ENCODE results near the gene PRKN.

PRKN gene

DNA sequence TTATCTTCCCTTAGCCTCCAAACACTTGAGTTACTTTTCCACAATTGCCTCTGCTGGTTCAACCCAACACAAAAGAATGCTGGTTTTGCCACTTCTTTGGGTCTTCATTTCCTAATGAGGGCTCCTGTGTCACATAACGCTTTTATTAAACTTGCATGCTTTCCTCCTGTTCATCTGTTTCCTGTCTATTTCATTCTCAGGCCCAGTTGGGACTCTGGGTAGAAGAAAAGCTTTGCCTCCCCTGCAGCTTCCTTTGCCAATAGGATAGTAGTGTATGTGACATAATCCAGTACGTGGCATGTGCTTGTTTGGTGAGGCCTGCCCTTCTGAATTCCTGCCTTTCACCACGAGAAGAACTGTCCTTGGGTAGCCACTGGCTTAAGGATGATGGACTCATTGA, 924.4 kb downstream of the PRKN start:
- DNase-seq (ENCODE audit: low read depth in 2 of 2): no peak

DNA sequence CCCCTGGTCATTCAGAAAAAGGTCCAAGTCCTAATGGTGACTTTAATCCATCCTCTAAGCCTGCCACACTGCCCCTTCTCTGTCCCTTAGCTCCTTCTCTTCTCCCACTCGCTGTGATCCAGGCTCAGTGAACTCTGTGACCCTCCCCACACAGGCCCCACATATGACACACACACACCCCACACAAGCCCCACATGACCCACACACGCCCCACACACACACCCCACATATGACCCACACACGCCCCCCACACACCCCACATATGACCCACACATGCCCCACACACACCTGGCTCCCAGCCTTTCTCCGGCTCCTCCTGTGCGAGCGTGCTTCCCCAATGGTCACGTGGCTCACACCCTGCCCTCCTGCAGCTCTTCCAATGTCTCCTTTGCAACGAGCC, 925.3 kb downstream of the PRKN start:
- DNase-seq (ENCODE audit: low read depth in 2 of 2): no peak

DNA sequence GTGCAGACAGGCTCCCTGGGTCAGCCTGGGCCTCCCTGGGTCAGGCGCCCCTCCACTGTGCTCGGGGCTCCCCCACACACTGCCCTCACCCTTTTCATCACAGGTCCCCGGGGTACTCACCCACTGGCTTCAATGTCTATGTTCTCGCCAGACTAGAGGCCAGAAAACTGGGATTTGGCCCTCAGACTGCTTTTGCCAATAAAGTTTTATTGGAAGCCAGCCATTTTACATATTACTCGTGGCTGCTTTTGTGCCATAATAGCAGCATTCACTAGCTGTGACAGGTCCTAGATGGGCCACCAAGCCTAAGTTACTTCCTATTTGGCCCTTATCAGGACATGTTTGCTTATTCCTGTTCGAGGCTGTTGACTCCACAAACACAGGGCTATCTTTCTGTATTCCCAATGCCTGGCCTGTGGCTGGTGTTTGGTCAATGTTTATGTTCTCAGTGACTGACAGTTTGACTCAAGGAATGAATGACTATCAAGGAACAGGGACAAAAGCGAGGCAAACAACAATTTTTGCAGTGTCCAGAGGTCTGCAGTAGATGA, 928.6 kb downstream of the PRKN start:
- no peak for DNase-seq (ENCODE audit: low read depth in 2 of 2)

DNA sequence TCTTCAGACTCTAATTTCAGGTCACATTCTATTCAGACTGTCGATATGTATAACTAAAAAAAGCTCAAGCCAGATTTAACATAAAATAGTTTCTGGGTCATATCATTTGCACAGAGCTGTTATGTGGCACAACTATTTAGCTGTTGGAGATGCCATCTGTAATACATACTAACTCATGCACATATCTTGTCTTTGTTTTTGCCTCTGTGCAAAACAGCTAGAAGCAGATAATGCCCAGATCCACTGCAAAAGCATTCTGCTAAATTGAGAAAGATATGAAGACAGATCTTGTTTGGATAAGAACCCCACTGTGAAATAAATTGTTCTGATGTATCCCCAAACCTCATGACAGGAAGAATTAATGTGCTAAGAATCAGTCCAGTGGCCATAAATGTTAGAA, 930.9 kb downstream of the PRKN start:
- DNase-seq (ENCODE audit: low read depth in 2 of 2): no peak

DNA sequence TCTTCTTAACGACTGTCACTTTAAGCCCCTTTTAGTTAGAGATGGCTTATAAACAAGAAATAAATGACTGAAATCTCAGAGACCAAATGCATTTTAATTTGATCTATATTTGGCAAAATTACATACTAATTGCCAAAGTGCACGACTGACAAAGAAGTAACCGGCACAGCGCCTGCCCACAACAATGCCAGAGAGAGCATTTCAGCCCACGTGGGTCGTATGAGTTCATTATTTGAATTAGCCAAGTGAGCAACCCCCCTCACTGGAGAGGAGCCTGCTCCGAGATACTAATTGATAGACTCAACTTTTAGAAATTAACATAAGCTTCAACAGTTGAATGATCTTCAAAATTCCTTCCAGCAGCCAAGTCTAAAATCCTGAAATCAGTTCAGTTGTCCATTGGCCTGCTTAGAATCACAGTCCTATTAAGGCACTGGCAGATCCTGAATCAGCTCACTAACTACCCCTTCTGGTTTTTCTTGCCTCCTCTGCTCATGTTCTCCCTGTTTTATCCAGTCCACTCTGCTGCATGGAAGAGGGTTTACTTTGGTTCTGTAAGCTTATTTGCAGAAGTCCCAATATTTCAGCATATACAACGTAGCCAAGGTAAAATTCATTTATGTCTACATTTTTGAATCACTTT, 934.6 kb downstream of the PRKN start:
- no peak for DNase-seq (ENCODE audit: low read depth in 2 of 2)

DNA sequence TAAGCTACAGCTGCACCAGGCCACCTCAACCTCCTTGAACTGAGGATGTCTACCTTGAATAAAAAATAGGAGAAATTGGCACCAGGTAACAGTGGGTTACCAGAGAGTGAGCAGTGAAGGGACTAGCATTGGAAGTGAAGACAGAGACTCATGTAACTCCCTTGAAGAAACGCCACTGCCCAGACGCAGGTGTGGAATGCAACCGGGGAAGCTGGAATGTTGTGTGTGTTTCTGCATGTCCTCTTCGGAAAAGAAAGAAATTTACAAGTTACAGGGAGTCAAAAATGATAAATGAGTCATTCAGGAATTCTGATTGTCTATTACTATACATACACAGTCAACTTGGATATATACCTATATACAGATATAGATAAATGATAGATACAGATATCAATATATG, 939.0 kb downstream of the PRKN start:
- no peak for DNase-seq (ENCODE audit: low read depth in 2 of 2)

DNA sequence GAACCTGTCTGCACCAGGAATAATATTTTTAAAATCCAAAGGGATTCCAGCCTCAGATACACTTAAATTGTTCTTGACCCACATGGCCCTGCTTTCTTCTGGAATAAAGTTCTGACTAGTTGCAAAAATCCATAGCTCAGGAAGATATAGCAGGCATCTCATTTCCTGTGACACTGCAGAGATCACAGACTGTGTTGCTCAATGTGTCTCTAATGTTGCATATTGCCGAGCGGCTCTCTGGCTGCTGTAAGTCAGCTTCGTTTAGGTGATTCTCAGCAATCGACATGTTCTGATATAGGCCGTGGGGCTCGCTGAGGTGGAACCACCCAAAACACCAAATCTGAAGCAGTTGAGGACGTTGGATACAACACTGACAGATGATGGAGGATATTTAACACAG, 955.4 kb downstream of the PRKN start:
- DNase-seq (ENCODE audit: low read depth in 2 of 2): no peak

DNA sequence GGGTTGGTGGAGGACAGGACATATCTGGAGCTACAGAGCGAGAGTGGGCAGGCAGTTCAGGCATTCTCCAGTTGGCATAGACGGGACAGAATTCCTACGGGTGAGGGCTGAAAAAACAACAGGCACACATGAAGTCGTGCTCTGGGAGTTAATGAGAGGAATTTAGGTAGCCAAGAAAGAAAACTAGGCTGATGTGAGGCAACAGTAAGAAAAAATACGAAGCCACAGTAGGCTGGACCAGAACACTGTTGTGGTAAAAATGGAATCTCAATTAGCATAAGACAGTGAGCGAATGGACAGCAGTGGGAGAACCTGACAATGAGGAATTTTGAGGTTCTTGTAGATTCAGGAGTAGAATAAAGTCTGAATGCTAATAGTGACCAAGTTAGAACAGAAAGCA, 965.6 kb downstream of the PRKN start:
- DNase-seq (ENCODE audit: low read depth in 2 of 2): no peak

DNA sequence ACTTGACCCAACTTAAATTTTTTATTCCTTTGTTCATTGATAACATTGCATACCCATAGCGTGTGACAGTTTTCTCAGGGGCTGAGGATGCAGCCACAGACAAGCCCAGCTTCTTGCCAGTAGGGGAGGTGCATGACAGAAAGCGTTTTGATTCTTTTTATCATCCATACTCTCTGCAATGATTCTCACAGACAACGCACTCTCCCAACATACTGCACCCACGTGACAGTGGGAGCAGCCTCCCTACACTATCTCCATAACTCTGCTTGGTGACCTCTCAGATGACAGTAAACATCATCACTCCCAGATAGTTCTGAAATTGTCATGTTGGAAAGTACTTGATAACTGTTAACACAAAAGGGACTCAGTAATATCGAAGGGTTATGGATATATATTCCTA, 972.5 kb downstream of the PRKN start:
- no peak for DNase-seq (ENCODE audit: low read depth in 2 of 2)

DNA sequence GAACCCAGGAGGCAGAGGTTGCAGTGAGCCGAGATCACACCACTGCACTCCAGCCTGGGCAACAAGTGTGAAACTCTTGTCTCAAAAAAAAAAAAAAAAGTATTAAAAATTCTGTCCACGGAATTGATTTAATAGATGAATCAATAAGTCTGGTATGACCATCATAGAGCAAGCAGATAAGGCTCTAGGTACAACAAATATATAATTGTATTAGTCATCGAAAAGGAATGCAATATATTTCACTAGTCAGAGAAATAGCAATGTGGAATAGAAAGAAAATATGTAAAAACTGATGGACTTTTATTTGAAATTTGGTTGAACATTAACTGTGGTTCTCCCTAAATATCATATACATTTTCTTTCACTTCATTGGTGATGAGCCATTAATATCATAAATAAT, 976.9 kb downstream of the PRKN start:
- no peak for DNase-seq (ENCODE audit: low read depth in 2 of 2)

DNA sequence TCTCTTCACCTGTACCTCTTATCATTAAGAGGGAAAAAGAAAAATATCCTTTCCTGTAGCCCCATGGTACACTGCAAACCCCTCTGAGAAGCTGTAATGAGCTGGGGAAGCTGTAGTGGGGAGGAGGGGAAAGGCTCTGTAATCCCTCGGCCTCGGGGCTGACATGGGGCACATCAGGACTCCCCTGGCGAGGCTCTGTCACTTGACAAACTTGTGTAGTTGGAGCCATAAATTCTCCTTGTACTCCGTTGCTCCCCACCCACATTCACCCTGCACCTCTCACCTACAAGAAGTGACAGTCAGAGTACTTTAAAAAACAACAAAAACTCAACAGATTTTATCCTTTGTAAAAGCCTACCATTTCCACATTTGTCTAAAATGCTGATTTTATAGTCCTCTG, 978.0 kb downstream of the PRKN start:
- no peak for DNase-seq (ENCODE audit: low read depth in 2 of 2)

DNA sequence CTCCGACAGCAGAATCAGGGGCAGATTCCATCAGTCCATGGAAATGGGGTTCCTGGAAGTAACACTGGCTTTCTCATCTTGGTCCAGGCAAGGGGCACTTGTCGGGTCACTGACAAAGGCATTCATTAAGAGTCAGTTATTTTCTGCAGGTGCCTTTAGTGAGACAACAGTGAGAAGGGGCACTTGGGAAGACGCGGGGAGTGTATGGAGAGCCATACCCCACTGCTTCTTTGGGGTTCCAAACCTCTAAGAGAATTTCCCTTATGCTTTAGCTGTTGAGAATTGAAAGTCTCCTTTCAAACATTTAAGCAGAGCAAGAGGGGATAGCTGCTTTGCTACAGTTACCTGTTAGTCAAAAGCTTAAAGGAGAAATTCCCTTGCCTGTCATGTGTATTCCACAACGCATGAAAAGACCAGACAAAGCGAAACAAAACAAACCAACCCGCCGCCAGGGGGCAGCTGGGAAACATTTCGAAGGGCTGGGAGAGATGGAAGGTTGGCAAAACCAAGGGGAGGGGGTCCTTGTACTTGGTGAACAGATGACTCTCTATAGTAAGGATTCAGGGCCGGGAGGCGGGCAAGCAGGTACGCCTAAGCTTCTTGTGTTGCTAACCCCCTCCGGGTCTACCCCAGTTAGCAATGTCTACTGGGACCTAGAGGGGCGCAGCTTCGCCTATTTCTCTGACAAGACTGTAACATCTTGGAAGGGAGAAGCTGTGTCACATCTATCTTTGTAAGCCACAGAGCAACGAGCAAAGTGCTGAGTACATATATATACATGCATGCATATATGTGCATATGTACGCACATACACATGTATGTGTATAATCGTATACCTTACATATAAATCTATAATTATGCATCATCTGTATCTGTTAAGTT, 978.8 kb downstream of the PRKN start:
- no peak for DNase-seq (ENCODE audit: low read depth in 2 of 2)

DNA sequence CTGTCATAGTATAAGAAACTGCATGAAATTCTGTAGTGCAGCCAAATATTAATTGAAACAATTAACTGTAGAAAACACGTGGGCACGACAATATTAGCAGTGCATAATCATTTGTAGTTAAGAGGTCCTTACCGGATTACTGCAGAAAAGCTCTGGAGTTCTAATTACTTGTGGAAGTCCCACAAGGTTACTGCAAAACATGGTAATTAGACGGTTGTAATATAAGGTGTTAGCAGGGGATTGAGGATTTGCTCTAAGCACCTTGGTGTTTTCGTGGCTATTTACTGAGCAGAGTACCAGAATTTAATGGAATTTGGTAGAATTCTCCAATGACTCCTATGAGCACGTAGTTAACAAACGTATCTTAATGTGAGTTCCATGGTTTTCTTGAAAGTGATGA, 980.1 kb downstream of the PRKN start:
- no peak for DNase-seq (ENCODE audit: low read depth in 2 of 2)

DNA sequence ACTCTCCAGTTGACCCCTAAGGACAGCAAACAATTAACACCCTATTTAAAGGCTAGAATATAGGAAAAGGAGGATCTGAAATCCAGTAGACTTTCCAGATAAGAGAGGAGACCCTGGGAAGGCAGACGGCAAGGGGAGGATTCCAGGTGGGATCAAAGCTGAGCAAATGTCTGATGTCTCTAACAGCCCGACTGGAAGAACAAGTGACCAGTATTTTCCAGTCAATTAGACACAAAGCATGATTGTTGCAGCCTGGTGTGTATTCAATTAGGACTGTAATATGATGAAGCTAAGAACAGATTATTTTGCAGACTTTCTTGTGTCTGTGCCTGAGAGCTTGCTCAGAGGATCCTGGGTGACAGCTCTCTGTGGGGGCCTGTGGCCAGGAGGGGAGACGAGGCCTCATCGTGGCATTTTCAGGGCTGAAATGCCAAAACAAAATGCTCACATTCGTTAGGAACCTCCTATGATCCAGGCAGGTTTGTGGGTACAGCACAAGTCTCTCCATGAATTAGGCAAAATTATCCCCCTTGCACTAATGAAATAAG, 981.9 kb downstream of the PRKN start:
- DNase-seq (ENCODE audit: low read depth in 2 of 2): no peak

DNA sequence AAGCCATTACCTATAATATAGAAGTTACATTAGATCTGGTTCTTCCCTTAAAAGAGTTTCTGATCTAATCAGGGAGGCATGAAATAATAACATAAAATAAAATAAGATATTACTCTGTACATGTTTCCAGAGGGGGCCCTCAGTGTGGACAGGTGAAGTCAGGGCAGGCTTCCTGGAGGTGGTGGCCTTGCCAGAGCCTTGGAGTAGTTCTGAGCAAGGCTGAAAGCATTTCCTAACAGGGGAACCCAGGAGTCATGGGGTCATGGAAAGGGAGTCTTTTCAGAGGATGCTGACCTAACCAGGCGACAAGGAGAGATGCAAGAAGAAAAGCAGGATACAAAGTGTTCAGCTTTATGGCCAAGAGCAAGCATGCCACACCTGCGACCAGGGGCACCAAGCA, 982.4 kb downstream of the PRKN start:
- DNase-seq (ENCODE audit: low read depth in 2 of 2): no peak

DNA sequence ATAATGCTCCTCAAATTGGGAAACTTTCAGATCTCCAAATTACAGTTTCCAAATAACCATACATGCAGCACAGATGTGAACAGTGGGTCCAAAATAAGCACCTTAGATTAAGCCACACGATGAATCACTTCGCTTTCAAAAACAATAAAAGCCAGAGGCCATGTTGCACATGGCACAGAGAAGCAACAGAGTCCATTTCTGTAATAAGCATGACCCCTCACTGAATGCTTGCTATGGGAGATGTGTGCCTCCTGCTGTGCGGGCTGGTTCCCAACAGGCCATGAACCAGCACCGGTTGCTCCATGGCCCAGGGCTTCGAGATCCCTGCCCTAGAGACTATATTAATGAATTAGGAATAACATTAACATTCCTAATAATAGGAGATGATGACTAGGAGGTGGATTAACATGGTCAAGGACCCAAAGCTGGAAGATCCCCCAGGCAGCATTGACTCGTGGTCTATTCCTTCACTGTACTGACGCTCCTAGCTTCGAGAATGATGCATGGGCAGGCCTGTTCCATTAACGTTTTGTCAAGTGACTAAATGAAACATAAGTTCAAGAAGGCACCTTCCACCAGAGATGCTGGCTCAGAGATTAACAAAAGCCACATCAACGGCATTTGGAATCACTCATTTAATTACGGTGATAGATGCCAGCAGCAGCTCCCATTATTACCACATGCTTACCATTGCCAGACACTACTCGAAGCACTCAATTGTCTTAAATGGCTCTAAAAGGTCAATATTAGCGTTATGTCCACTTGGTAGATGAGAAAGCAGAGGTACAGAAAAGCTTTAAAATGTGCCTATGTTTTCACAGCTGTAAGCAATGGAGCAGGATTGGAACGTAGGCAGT, 983.1 kb downstream of the PRKN start:
- no peak for DNase-seq (ENCODE audit: low read depth in 2 of 2)

DNA sequence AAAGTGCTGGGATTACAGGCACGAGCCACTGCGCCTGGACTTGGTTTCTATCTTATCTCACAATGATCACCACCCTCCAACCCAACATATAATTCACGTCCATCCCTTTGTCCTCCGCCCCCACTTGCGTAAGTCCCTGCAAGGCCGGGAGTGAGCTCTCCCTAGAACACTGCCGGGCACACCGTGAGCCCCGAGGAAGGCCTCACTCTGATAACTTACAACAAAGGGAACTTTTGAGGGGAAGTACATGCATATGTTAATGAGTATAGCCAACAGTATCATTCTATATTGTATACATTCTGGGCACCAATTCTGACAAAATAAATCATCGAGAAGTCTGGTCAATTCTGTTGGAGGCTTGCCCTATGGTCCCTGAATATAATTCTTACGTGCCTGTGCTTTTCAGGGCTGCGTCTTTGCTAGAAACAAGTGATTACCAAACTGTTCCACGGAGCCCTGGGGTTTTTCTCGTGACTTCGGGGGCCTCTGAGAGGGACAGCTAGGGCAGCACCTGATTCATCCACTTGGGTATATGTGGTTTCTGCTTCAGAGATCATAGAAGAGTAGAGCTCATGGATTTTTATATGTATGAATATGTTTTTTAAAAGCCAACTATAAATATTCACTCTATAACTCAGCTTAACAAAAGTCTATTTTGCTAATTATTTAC, 983.9 kb downstream of the PRKN start:
- no peak for DNase-seq (ENCODE audit: low read depth in 2 of 2)

DNA sequence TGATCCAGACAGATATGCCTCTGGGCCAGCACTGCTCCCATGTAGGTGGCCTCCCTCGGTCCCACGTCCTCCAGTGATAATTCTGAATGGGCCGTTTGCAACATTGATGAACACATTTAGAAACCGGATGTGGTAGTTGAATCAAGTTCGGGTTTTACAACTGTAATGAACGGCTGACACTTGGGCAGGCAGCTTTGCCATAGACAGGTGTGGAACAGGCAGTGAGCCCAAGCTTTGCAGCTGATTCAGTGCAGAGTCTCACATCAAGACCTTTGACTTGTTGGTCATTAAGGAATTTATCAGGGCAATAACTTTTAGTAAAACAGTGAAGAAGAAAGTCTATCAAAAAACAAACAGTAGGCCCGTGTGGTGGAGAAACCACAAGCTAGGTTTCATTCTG, 987.1 kb downstream of the PRKN start:
- DNase-seq (ENCODE audit: low read depth in 2 of 2): no peak

DNA sequence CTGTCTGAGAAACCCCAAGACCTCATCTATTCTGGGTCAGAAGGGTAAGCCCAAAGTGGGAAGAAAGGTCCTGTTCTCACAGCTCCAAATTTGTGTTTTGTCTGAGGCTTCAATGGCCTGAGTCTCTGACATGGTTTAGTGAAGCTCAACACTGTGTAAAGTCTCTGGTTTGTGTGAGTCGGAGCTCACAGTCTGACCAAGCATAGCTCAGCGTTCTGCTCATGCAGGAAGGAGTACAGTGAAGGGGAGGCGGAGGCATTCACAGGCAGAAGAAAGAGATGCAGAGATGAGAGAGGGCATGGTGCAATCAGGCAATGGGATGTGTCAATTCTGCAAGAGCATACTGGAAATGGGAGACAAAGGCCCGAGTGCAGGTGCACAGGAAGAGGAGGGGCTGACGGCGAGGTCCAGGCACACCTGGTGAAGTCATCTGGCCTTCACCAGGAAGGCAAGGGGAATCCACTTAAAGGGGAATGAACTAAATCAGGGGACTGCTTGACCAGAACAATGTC, 990.7 kb downstream of the PRKN start:
- no peak for DNase-seq (ENCODE audit: low read depth in 2 of 2)

DNA sequence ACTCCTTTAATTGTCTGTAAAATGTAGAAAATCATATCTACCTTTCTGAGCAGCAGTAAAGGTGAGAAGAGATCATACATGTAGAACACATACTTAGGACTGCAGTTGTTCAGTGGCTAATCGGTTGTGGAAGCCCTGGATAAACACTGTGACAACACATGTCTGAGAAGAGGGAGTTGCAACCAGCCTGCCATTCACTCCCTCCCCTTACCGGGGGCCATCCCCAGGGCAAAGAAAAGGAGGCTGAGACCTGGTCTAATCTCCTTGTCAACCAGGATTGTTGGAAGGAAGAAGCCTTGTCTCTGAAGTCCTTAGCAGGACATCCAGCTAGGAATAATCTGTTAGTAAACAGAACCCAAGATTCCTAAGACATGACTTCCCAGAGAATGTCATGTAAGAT, 991.2 kb downstream of the PRKN start:
- no peak for DNase-seq (ENCODE audit: low read depth in 2 of 2)

DNA sequence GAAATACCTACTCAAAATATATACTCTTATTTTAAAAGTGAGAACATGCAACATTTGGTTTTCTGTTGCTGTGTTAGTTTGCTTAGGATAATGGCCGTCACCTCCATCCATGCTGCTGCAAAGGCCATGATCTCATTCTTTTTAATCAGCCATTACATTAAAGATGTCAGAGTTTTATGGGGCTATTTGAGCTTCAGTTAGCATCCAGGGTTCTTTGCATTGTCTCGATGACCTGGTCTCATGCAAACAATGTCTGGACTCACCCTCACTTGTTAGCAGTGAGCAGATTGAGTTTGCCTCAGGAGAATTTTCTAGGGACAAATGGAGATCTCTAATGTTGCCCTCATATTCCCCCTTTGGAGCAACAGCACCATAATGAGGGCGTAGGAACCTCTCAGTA, 995.0 kb downstream of the PRKN start:
- no peak for DNase-seq (ENCODE audit: low read depth in 2 of 2)
